ENCODE measurements around the gene TRIB2.

- TF ChIP-seq, protein P1, sequence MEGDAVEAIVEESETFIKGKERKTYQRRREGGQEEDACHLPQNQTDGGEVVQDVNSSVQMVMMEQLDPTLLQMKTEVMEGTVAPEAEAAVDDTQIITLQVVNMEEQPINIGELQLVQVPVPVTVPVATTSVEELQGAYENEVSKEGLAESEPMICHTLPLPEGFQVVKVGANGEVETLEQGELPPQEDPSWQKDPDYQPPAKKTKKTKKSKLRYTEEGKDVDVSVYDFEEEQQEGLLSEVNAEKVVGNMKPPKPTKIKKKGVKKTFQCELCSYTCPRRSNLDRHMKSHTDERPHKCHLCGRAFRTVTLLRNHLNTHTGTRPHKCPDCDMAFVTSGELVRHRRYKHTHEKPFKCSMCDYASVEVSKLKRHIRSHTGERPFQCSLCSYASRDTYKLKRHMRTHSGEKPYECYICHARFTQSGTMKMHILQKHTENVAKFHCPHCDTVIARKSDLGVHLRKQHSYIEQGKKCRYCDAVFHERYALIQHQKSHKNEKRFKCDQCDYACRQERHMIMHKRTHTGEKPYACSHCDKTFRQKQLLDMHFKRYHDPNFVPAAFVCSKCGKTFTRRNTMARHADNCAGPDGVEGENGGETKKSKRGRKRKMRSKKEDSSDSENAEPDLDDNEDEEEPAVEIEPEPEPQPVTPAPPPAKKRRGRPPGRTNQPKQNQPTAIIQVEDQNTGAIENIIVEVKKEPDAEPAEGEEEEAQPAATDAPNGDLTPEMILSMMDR (conservative IDR thresholded peaks at IDR 0.05; ENCODE audit: low read depth, low read length) = no peak
- TF ChIP-seq MAFK (IDR thresholded peaks at IDR 0.05; ENCODE audit: low read depth, low read length) (no peak), USF2 (IDR thresholded peaks at IDR 0.05; ENCODE audit: low read depth, low read length) (no peak), CHD1 (IDR thresholded peaks at IDR 0.05; ENCODE audit: low read depth, low read length) (no peak), RAD21 (IDR thresholded peaks at IDR 0.05; ENCODE audit: low read length) (no peak), BHLHE40 (IDR thresholded peaks at IDR 0.05; ENCODE audit: low read depth, low read length) (no peak), SMC3 (IDR thresholded peaks at IDR 0.05; ENCODE audit: low read depth, low read length) (no peak), POLR2A (IDR thresholded peaks at IDR 0.05; ENCODE audit: low read depth, low read length) (no peak), CEBPB (IDR thresholded peaks at IDR 0.05; ENCODE audit: low read depth, low read length) (no peak), RFX5 (IDR thresholded peaks at IDR 0.05; ENCODE audit: low read depth, low read length) (no peak), RCOR1 (IDR thresholded peaks at IDR 0.05; ENCODE audit: insufficient replicate concordance, low read length) (no peak), FOS (IDR thresholded peaks at IDR 0.05; ENCODE audit: low read depth, low read length) (no peak), NFE2L2 (IDR thresholded peaks at IDR 0.05; ENCODE audit: low read depth, low read length) (no peak)
- TF ChIP-seq, protein P2, sequence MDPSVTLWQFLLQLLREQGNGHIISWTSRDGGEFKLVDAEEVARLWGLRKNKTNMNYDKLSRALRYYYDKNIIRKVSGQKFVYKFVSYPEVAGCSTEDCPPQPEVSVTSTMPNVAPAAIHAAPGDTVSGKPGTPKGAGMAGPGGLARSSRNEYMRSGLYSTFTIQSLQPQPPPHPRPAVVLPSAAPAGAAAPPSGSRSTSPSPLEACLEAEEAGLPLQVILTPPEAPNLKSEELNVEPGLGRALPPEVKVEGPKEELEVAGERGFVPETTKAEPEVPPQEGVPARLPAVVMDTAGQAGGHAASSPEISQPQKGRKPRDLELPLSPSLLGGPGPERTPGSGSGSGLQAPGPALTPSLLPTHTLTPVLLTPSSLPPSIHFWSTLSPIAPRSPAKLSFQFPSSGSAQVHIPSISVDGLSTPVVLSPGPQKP (IDR thresholded peaks at IDR 0.05; ENCODE audit: borderline replicate concordance, low read depth, low read length) = no peak
Observed at GRCh38 chr2:12725233-12726187, 8.8 kb downstream of the TRIB2 start.
